Amniotic epithelial cell (primary cell): ENCODE results near the gene TRIM40.
"Not testable (repeated sequence)": the region's sequence is repeated elsewhere in the genome, so short reads cannot be mapped to it uniquely, and the experiment has no call there.

Source experiments
- DNase-seq: peaks from one replicate; pipeline ENCODE4 v3.0.0-alpha.2; 2010; ENCODE audit warnings: low read depth

TRIM40 gene

DNA sequence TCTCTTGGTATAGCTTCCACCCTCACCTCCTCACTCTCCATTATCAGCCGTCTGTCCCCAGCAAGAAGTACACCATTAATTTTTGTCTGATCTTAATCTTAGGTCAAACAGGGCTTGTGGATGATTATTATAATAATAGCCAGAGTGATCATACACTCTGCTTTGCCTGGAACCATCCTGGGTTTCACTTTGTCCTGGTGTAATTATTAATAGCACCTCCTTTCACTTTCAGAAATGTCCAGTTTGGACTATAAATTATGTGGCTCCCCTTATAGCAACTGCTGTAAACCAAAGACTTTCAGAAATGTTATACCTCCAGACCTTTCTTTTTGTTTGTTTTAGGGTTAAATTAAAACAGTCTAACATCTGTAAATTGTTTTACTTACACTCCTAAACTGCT lies 22.1 kb upstream of the TRIM40 start:
- DNase-seq, result no peak

DNA sequence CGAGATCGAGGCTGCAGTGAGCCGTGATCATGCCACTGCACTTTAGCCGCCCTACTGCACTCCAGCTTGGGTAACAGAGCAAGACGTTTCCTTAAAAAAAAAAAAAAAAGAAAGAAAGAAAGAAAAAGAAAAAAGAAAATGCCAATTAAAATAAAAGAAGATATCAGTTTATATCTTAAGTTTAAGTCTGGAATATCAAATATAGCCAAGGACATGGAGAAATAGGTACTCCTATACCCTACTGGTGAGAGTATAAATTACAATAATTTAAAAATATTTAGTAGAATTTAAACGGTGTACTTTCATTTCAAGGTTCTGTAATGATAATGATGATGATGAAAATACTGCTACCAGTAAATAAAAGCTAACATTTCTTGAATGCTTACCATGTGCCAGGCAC lies 19.2 kb upstream of the TRIM40 start:
- DNase-seq, result no peak

DNA sequence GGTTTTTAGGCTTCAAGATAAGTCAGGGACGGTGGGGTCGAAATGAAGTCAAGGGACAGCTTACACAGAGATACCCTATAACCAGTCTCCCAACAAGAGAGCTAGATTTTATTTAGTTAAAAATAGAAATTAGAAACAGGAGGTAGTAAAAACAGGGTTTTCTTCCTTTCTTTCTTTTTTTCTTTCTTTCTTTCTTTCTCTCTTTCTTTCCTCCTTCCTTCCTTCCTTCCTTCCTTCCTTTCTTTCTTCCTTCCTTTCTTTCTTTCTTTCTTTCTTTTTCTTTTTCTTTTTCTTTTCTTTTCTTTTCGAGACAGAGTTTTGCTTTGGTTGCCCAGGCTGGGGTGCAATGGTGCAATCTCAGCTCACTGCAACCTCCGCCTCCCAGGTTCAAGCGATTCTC lies 17.2 kb upstream of the TRIM40 start:
- not testable (repeated sequence) for DNase-seq

DNA sequence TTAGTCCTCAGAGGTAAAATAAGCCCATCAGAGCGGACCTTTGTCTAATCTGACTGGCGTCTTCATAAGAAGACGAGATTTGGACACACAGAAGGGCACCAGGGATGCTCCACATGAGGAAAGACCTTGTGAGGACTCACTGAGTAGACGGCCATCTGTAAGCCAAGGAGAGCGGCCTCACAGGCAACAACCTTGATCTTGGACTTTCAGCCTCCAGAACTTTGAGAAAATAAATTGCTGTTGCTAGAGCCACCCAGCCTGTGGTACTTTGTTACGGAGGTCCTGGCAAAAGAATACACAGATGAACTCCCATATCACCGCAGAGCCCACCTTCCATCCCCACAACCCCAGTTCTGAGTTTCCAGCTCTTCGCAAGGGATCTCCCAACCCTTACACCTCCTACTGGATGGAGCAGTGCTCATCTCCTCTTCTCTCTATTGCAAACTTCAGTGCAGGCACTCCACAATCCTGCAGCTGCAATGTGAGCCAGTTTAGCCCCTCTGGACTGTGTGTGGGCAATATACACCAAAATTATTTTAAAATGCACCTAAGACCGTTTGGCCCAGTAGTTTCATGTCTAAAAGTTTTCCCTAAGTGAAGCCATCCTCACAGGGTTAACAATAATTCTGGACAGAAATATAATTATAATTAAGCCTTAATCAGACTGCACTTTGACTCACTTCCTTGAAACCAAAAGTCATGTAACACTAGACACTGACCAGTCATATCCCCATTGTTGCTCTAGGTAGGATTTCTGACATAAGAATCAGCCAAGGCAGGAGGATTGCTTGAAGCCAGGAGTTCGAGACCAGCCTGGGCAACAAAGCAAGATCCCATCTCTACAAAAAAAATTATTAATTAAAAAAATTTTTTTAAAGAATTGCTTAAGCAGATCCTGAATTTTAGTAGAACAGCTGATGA lies 14.2 kb upstream of the TRIM40 start:
- DNase-seq, result no peak

DNA sequence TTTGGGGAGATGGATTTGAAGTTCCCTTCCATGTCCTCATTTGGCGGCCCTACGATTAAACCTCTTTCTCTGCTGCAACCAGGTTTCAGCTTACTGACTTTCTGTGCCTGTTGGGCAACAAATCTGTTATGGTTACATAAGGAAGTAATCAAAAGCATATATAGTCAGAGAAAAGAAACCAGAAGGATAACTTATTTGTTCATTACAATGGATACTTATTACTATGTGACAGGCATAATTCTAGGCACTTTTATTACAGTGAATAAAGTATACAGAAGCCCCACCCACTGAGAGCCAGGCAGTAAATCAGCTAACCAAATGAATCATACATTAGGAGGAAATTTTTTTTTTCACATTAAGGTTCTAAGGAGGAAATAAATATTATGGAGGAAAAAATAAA lies 13.4 kb upstream of the TRIM40 start:
- DNase-seq, result no peak

DNA sequence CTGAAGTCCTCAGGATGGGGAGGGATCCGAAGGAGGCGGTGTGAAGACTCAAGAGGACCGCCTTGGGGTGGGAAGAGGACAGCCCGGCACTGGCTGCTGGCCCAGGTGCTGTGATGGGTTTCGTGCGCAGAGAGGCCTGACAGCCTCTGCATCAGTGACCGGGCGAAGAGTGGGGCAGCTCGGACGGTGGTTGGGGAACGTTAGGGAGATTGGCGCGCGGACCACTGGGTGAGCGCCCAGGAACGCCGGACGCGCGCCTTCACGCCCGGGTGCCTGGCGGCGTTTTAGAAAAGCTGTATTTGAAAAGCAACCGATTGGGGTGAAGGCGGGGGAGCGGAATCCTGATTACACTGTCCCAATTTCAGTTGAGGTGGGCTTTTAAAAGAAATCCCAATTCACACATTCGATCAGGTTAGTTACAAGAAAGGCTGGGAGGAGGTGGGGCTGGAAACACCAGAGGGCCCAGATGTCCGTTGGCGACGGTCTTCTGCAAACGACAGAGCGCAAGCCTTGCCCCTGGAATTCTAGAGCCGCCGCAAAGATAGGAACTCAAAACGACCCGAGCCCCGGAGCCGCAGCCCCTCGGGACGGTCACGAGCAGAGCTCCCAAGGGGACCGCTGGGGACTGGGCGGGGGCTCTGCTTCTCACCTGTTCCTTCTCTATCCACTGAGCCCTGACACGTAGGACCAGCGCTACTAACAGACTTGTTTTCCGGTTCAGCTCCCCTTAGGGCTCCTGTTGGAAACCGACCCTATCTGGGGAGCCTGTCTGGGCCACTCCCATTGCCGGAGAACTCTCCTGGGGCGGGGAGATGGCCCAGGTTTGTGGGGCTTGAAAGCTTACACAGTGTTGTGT lies 8.5 kb upstream of the TRIM40 start:
- no peak for DNase-seq

DNA sequence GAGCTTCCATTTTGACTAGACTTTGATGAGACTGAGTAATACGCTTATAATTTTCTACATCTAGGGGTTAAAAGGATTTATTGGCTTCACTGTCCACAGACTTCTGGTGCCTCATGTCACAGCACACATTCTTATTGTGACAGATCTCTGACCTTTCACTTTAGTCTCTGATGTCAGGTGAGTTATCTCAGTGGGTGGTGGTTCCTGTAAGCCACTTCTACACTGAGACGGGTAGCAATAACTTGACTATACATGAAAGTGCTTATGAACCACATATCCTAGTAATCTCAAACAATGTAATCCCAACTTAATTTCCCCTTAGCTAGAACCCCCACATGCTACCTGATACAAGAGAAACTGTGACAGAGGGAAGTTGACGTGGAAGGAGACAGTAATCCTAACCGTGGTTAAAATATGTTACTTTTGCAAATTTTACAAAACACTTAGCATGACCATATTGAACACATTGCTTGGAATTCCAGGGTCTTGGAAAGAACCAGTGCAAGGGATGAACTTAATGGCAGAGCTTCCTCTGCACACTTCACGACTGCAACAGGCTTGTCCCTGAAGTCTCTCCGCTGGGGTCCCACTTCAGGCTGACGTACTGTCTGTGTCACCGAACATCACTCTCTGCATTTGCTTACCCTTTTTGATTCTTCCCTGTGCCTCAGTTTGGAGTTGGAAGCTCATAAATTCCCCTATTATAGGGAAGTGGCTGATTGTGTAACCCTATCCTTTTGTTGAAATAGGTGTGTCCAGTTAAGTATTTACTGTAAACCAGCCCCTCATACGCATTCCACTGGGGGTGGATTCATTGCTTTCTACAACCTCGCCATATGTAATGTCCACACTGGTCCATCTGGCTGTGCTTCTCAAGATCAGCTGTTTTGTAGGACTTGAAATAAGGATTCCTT lies 6.4 kb upstream of the TRIM40 start:
- no peak for DNase-seq

DNA sequence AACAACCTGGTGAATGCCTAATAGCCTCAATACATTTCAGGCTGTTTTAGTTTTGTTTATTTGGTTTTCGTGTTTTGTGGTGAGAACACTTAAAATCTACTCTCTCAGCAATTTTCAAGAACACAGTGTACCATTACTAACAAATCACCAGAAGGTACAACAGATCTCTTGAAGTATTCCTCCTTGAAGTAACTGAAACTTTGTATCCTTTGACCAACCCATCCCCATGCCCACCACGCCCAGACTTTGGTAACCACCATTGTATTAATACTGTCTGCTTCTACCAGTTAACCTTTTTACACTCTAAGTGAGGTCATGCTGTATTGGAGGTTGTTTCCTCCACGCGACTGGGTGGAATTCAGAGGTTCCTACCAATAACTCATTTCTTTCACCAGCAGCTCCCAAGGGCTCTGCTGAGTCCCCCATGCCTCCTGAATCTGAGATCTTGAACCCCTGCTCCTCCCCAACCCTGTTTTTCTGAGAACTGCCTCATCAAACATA lies 5.7 kb upstream of the TRIM40 start:
- no peak for DNase-seq

DNA sequence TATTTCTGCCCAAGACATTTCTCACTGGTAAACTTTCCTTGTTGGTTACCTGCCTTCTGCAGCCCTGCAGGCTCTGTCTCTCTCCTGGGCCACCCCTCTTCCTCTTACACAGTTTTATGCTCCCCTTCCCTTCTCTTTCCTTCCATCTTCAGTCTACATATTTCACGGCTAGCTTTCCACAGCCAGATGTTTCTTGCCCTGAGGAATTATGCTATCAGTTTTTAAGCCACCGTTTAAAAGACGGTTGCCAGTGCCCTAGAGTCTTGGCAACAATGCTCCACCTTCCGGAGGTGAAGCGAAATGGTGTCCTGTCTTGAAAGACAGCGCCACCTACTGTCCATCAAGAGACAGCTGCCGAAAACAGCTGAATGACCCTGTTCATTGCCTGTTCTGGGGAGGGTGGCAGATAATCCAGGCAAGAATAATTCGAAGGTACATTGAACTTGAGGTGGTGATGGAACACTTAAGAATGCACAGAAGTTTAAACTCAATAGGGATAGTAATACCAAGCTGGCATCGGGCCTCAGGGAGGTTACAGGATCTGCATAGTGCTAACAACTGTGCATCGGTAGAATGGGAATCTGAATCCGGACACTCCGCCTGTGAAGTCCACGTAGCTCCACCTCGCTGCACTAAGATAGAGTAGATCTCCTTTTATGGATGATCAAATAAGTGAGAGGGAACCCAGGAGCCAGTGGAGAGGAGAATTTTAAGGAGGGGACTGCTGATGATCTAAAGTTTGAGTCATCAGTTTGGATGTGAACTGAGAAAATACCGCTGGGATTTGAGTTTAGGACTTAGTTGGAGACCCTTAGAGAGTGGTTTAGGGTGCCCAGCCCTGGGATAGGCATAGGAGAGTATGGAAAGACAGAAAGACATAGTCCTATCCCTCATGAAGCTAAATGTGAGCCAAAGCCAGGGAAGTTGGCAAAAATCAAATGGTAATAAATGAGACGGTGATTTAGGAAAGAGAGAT lies 4.8 kb upstream of the TRIM40 start:
- peak; percentile 84 for DNase-seq

DNA sequence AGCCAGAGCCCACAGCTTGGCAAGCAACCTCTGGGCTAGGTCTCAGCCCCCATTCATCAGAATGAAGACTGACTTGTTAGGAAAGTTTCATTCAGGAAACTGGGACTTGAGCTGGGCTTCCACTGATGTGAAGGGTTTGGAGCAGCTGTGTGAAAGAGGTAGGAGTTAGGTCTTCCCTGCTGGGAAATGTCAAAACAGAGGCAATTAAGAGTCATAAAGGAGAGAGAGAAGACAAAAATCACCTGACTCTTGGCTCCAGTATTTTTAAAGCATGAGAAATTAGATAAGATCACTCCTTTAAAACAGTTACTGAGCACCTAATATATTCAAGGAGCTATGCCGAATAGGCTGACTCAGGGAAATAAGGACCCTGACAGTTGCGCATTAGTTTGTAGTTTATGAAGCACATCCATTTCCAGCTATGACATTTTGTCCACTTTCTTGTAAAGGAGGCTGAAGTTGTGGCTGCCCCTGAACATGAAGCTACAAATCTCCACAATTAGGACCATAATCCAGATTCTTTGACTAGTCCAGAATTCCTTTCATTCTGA lies 3.9 kb upstream of the TRIM40 start:
- no peak for DNase-seq

DNA sequence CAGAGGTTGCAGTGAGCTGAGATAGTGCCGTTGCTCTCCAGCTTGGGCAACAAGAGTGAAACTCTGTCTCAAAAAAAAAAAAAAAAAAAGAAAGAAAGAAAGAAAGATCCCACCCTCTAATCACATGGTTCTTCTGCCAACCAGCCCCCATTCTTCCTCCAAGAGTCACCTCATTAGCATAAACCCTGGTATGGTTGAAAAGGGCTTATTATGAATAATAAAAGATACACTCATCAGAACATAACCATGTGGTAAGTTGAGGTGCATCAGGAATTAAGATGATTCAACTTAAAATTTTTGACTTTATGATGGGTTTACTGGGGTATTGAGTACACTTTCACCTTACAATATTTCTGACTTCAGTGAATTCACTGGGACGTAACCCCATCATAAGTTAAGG lies 793 bp upstream of the TRIM40 start:
- no peak for DNase-seq

DNA sequence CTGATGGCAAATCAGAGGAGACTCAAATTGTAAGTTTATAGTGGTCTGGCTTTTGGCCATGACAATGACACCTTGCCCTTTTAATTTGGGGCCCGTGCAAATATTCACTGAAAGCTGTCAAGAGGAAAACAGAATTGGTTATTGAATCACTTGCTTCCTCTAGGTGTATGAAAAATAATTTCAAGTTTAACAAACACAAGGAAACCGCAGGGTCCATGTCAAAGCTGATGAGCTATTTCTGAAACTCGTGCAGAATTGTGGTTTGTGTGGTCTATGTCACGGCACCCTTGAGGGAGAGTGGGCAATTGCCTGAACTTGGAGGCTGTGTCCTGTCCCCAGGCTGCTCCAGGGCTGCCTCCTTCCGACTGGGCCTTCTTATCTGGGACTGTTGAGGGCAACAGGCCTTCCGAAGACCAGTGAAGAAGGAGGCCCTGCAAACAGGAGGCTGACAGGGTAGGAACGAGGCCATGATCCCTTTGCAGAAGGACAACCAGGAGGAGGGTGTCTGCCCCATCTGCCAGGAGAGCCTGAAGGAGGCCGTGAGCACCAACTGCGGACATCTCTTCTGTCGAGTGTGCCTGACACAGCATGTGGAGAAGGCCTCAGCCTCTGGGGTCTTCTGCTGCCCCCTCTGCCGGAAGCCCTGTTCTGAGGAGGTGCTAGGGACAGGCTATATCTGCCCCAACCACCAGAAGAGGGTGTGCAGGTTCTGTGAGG lies 788 bp downstream of the TRIM40 start:
- no peak for DNase-seq

DNA sequence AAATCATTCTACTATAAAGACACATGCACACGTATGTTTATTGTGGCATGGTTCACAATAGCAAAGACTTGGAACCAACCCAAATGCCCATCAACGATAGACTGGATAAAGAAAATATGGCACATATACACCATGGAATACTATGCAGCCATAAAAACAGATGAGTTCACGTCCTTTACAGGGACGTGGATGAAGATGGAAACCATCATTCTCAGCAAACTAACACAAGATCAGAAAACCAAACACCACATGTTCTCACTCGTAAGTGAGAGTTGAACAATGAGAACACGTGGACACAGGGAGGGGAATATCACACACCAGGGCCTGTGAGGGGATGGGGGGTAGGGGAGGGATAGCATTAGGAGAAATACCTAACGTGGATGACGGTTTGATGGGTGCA lies 4.3 kb downstream of the TRIM40 start:
- DNase-seq, result not testable (repeated sequence)

DNA sequence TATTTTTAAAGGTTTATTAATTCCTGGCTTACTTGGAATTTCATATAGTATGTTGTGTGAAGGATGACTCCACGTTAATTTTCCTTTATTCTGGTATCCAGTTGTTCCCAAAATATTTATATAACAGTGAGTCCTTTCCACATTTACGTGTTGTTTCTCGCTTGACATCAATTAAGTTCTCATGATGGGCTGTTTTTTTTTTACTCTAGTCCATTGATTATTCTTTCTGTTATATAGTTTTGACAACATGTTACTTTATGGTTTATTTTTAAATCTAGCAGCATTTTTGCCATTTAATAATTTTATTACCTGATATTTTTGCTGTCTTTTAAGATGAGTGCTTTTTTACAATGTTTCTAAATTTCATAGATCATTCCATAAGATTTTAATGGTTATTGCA lies 6.7 kb downstream of the TRIM40 start:
- DNase-seq, result no peak

DNA sequence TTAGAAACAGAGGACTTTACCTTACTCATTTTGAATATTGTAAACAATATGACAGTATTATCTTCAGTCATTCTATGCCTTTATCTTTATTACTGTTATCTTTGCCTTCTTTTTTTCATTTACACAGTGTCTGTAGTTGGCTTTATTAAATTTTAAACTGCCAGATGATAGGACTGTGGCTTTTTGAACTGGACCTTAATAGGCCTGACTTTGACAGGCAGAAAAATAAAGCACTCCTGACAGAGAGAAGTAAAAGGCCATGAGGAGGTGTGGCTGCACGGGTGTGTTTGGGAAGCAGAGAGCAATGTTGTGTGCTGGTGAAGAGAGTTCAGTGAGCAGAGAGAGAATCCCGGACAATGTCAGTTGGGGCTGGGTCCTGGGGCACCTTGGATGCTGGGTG lies 7.8 kb downstream of the TRIM40 start:
- DNase-seq, result no peak

DNA sequence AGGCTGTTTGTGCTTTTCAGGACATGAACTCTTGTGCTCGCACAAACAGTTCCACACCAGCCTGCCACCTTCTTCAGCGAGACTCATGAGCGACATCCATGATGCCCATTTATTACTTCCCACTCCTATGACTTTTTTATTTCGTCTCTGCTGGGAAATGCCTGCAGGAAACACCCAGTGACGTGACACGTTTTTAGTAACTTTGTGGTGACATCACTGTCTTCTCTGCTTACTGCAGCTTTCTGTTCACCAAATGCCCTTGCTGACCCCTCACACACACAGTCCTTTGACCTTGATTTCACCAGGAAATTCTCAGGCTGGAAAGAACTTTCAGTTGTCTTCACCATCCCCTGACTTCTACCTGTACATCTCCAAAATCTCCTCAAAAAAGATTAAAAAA lies 8.9 kb downstream of the TRIM40 start:
- DNase-seq, result no peak

DNA sequence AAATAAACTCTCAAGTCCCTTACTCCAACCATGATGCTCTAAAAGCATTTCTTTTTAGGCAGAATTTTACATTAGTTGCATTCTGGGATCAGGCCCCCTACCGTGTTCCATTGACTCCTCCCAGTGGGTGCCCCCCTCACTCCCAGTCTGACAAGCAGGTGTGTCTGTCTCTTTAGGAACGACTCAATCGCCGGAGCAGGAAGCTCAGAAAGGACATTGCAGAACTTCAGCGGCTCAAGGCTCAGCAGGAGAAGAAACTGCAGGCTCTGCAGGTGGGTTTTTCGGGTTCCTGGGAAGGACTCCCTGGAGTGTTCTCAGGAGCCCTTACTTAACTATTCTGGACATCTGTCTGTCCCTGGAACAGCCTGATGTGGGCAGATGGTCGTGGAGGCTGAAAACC lies 9.9 kb downstream of the TRIM40 start:
- DNase-seq, result no peak

DNA sequence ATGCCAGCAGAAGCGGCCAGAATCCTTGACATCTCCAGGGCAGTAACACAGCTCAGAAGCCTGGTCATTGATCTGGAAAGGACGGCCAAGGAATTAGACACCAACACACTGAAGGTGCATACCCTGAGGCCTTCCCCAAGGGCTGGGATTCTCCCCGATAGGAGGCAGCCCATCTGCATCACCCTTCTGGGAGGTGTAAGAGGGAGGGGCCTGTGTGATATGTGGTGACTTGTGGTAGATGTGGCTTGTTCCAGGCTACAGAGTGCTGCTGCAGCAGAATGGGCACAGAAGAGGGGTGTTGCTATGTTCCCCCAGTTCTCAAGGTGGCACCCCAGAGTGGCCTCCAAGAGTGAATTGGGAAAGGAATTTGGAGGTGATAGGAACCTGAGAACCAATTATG lies 11.2 kb downstream of the TRIM40 start:
- no peak for DNase-seq

DNA sequence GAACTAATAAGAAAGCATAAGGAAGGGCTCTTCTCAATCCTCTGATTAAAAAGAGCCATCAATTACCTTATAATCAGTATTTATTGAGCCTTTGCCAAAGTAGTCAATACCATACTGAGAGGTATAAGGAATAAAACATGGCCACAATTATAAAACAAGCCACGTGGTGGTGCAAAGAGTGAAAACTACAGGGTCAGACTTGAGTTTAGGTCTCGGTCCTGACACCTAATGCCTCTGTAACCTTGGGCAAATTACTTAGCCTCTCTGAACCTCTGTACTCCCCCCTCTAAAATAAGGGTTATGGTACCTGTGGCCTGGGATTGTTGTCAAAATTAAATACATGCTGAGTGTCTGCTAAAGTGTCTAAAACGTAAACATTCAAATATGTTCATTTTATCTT lies 13.3 kb downstream of the TRIM40 start:
- no peak for DNase-seq
